C4-2B (cell line): Measurements from ENCODE around the gene SLC16A1.

Experiments used
- H3K27ac ChIP-seq: fragments of 450-650 bp; 2 replicates; pipeline ENCODE4 v1.5.1; 2017
- CTCF ChIP-seq: fragments of 450-650 bp; conservative IDR thresholded peaks from 2 replicates; pipeline ENCODE4 v1.5.1; 2017; ENCODE audit warnings: mild to moderate bottlenecking
- ZFX ChIP-seq: fragments of 450-650 bp; IDR thresholded peaks from 2 replicates; pipeline ENCODE4 v1.6.1; 2017

The SLC16A1 gene

GRCh38 chr1:112946683-112947082, 9.3 kb downstream of the SLC16A1 start:
- TF ChIP-seq ZFX (no peak), CTCF (no peak)

DNA sequence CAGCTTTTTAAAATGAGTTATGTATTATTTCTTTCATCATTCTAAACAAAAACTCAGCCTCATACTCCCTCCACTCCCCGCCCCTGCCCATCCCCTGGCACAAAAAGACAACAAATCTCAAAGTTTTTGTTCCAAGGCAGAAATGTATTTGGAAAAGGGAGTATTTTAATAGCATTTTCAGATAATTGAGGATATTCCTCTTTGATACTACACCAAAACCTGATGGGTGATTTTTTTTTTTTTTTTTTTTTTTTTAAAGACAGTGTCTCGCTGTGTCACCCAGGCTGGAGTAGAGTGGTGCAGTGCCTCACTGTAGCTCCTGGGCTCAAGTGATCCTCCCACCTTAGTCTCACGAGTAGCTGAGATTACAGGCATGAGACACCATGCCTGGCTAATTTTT, 16.2 kb downstream of the SLC16A1 start:
- TF ChIP-seq ZFX (no peak), CTCF (no peak)
- no peak overlapping the region for H3K27ac ChIP-seq

More at GRCh38 chr1:112946683-112947082, 9.3 kb downstream of the SLC16A1 start:
- H3K27ac ChIP-seq = no peak overlapping the region

GRCh38 chr1:112938210-112938609, 17.8 kb downstream of the SLC16A1 start:
- TF ChIP-seq CTCF (no peak), ZFX (no peak)
- no peak overlapping the region for H3K27ac ChIP-seq

- H3K27ac ChIP-seq = no peak overlapping the region
- TF ChIP-seq CTCF = no peak
- no peak for TF ChIP-seq ZFX
Measured at GRCh38 chr1:112937495-112937894, 18.5 kb downstream of the SLC16A1 start.

- H3K27ac ChIP-seq = no peak overlapping the region
Measured at GRCh38 chr1:112937070-112937469, 18.9 kb downstream of the SLC16A1 start.

DNA sequence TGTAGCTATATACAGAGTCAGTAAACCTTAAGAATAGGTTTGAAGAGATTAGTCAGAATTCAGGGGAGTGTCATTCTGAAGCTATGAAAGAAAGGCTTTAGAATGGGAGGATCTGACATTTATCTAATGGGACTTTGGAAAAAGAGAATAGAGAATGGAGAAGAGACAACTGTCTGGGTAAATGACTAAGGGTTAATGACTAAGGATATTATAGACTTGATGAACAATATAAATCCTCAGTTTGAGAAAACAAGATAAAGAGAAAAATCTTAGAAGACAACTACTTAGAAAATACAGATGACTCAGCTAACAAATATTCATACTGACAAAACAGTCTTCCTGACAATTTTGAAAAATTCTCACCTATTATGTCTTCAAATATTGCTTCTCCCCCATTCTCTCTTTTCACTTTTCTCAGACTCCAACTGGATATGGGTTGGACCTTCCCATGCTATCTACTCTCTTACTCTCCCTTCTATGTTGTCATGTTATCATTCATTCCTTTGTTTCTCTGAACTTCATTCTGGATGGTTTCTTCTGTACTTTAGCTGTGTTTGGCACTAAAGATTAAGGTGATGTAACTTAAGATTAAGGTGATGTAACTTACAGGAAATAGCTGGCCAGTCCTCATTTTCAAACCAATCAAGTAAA, 20.4 kb downstream of the SLC16A1 start:
- no peak for TF ChIP-seq CTCF
- no peak for TF ChIP-seq ZFX
- peak overlapping the region; percentile 74 for H3K27ac ChIP-seq

More at GRCh38 chr1:112937070-112937469, 18.9 kb downstream of the SLC16A1 start:
- TF ChIP-seq CTCF (no peak), ZFX (no peak)

DNA sequence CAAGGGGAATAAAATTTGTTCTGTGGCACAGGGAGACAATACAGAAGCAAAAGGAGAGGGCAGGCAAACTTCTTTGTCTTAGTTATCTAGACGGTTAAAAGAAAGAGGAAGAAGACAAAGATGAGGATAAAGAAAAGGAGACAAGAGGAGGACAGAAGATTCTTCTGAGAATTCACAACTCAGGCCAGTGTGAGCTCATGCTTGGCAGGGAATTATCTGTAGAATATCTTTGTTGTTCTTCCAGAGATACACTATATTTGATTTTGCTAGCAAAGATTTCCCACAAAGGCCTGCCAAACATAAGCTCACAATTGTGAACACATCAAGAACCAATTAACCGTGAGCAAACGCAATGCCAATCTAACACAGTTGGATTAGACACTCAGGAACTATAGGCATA, 21.4 kb downstream of the SLC16A1 start:
- H3K27ac ChIP-seq = peak overlapping the region; percentile 74; the same call in 1 of the 2 replicates
- TF ChIP-seq CTCF (no peak), ZFX (no peak)
